Measurements from ENCODE around the gene P2RX1.

P2RX1 gene

GRCh38 chr17:3915995-3916696, at the start of gene P2RX1:
P2RX1 (minus strand) TSS chr17:3916465; CDS start chr17:3916225, 240 bp downstream.
- Histone ChIP-seq H3K27ac (no peak within 1 kb of the TSS), H3K27me3 (ENCODE audit: insufficient read depth, low read depth, severe bottlenecking) (no peaks in the 10 kb centered on the region), H3K9me3 (ENCODE audit: severe bottlenecking) (no peaks in the 10 kb centered on the region), H3K4me3 (ENCODE audit: low read depth, low read length) (no peak within 1 kb of the TSS), H3K36me3 (no peaks in the 10 kb centered on the region)
- no peak for DNase-seq
- TF ChIP-seq, protein P1, sequence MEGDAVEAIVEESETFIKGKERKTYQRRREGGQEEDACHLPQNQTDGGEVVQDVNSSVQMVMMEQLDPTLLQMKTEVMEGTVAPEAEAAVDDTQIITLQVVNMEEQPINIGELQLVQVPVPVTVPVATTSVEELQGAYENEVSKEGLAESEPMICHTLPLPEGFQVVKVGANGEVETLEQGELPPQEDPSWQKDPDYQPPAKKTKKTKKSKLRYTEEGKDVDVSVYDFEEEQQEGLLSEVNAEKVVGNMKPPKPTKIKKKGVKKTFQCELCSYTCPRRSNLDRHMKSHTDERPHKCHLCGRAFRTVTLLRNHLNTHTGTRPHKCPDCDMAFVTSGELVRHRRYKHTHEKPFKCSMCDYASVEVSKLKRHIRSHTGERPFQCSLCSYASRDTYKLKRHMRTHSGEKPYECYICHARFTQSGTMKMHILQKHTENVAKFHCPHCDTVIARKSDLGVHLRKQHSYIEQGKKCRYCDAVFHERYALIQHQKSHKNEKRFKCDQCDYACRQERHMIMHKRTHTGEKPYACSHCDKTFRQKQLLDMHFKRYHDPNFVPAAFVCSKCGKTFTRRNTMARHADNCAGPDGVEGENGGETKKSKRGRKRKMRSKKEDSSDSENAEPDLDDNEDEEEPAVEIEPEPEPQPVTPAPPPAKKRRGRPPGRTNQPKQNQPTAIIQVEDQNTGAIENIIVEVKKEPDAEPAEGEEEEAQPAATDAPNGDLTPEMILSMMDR (IDR thresholded peaks at IDR 0.05; ENCODE audit: low read depth, low read length) = no peak

DNA sequence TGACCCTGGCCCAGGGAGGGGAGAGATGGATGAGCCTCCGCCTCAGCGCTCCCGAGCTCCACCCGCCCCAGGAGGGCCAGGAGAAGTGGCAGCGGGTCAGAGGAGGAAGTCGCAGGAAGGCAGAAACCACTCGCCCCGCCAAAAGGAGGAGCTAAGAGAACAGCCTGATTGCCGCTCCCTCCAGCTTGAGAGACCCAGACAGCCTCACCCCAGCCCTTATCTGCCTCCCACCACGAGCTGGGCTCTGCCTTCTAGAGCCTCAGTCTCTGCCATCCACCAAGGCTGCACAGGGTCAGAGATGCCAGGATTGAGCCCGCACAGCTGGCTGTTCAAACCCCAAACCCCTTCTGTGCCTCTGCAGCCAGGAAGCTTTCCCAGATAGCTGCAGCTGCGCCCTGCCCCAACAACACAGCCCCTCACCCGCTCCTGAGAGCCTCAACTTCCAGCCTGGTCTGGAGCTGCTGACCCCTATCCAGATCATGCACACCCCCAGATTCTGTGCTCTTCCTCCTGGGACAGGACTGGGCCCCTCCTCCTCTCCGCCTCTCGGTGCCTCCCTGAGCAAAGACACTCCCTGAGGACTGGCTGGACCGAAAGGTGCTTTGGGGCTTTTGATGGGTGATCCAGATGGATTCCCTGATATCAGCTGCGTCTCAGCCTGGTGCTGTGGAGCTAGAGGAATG, 49.0 kb upstream of the P2RX1 start:
- peak overlapping the region; percentile 45; the same call in 1 of the 2 replicates for H3K27ac ChIP-seq
- H3K36me3 ChIP-seq = no peaks in the 10 kb centered on the region
- DNase-seq = peak; percentile 53
- H3K4me3 ChIP-seq (ENCODE audit: low read depth, low read length) = no peak overlapping the region
- TF ChIP-seq, protein P1 (IDR thresholded peaks at IDR 0.05; ENCODE audit: low read depth, low read length) = no peak
- H3K9me3 ChIP-seq (ENCODE audit: severe bottlenecking) = no peaks in the 10 kb centered on the region
- no peaks in the 10 kb centered on the region for H3K27me3 ChIP-seq (ENCODE audit: insufficient read depth, low read depth, severe bottlenecking)

DNA sequence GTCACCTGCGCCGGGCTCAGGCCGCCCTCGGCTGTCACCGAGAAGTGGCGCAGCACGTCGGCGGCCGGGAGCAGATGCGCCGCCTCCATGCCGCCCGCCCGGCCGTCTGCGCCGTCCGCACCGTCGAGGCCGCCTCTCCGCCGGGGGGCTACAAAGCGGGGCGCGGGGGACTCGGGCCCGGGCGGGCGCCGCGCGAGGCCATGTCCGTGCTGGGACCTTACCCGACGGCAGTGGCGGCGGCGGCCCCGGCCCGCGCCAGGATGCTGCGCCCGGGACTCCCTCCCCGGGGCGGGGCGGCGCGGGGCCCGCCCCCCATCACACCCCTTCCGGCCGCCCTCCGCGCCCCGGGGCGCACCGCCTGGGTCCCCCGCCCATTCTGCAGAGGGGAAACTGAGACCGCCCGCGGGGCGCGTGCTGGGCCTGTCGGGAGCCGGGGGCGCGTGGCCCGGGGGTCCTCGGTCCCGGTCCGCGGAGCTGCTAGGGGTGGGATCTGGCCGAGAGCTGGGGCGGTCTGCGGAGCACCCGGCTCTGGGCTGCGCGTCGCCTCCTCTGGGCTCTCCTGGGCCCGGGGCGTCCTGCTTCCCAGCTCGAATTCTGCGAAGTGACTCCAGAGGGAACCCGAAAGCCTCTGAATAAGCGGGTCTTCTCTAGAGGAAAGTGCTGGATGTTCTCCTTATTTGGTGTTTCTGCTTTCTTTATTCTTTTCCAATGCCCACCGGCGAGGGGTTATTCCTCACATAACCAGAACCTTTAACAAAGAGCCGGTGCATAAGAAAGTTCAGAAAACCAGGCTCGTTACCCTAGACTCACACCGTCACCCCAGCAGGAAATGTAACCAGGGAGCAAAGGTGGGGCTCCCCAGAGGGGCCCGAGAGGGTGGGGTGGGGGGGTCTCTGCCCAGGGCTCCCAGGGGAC, 48.2 kb upstream of the P2RX1 start, which contains the start of gene ATP2A3:
Gene ATP2A3, minus strand, starts transcription at position 235 of the 915 bp plus-strand sequence. Its CDS starts 146 bp downstream, at position 89.
- Histone ChIP-seq H3K27ac (peak within 1 kb of the TSS; percentile 45; the same call in 1 of the 2 replicates), H3K36me3 (no peaks in the 10 kb centered on the region), H3K4me3 (ENCODE audit: low read depth, low read length) (no peak within 1 kb of the TSS), H3K9me3 (ENCODE audit: severe bottlenecking) (no peaks in the 10 kb centered on the region), H3K27me3 (ENCODE audit: insufficient read depth, low read depth, severe bottlenecking) (no peaks in the 10 kb centered on the region)
- no peak for DNase-seq
- TF ChIP-seq, protein P1 (IDR thresholded peaks at IDR 0.05; ENCODE audit: low read depth, low read length) = no peak

GRCh38 chr17:3963237-3964201, 47.3 kb upstream of the P2RX1 start:
- Histone ChIP-seq H3K9me3 (ENCODE audit: severe bottlenecking) (no peaks in the 10 kb centered on the region), H3K27ac (no peak overlapping the region), H3K4me3 (ENCODE audit: low read depth, low read length) (no peak overlapping the region), H3K36me3 (no peaks in the 10 kb centered on the region), H3K27me3 (ENCODE audit: insufficient read depth, low read depth, severe bottlenecking) (no peaks in the 10 kb centered on the region)
- TF ChIP-seq, protein P1 (IDR thresholded peaks at IDR 0.05; ENCODE audit: low read depth, low read length) = no peak
- DNase-seq = no peak

GRCh38 chr17:3962965-3963236, 46.6 kb upstream of the P2RX1 start:
- TF ChIP-seq, protein P1 (IDR thresholded peaks at IDR 0.05; ENCODE audit: low read depth, low read length) = no peak
- no peaks in the 10 kb centered on the region for H3K9me3 ChIP-seq (ENCODE audit: severe bottlenecking)
- H3K4me3 ChIP-seq (ENCODE audit: low read depth, low read length) = no peak overlapping the region
- H3K36me3 ChIP-seq = no peaks in the 10 kb centered on the region
- H3K27me3 ChIP-seq (ENCODE audit: insufficient read depth, low read depth, severe bottlenecking) = no peaks in the 10 kb centered on the region
- no peak overlapping the region for H3K27ac ChIP-seq
- DNase-seq = no peak
